Osteoblast (primary cell): Measurements from ENCODE around the gene YEATS2. TPM values are rescaled to one million over a fixed set of nuclear protein-coding genes. Genes with fewer than 3 reads are reported as not detected.

ENCODE experiments used
- DNase-seq: peaks from one replicate; pipeline ENCODE4 v3.0.0; 2011; ENCODE audit warnings: low spot score, mixed read lengths; ENCODE audit not compliant: insufficient read length; ENCODE audit errors: missing footprints
- H2AFZ ChIP-seq: 2 replicates; pipeline ENCODE4 v1.6.0; 2011; ENCODE audit warnings: mild to moderate bottlenecking, low read length
- H3K27ac ChIP-seq: 2 replicates; pipeline ENCODE4 v1.5.1; 2011; ENCODE audit warnings: mild to moderate bottlenecking, low read depth, low read length, moderate library complexity
- H3K27me3 ChIP-seq: 2 replicates; pipeline ENCODE4 v1.6.0; 2012; ENCODE audit warnings: mild to moderate bottlenecking, control low read depth, inconsistent platforms, low read length, moderate library complexity; ENCODE audit not compliant: insufficient read depth
- H3K36me3 ChIP-seq: 2 replicates; pipeline ENCODE4 v1.5.1; 2011; ENCODE audit warnings: mild to moderate bottlenecking, low read length, control low read depth, moderate library complexity; ENCODE audit not compliant: insufficient read depth
- H3K4me1 ChIP-seq: 2 replicates; pipeline ENCODE4 v1.5.1; 2011; ENCODE audit warnings: mild to moderate bottlenecking, low read length, control low read depth, moderate library complexity; ENCODE audit not compliant: insufficient read depth
- H3K4me2 ChIP-seq: 2 replicates; pipeline ENCODE4 v1.6.0; 2011; ENCODE audit warnings: mild to moderate bottlenecking, low read length; ENCODE audit not compliant: insufficient read depth
- H3K4me3 ChIP-seq: fragments of 200-600 bp; sonication (generic); 3 replicates; pipeline ENCODE4 v1.5.1; 2012; ENCODE audit warnings: mild to moderate bottlenecking, low read length, inconsistent platforms; ENCODE audit not compliant: insufficient read depth
- H3K79me2 ChIP-seq: 2 replicates; pipeline ENCODE4 v1.6.0; 2012; ENCODE audit warnings: mild to moderate bottlenecking, low read length, control low read depth, inconsistent platforms; ENCODE audit not compliant: insufficient read depth
- H3K9me3 ChIP-seq: 2 replicates; pipeline ENCODE4 v1.5.1; 2011; ENCODE audit warnings: low read depth, low read length, control low read depth
- H4K20me1 ChIP-seq: 2 replicates; pipeline ENCODE4 v1.6.0; 2012; ENCODE audit warnings: mild to moderate bottlenecking, low read length, control low read depth; ENCODE audit not compliant: insufficient read depth
- total RNA-seq: library from RNA; depleted of rRNA; stranded (reverse); fragments of >200 nt; gene quantifications from 2 replicates; pipeline ENCODE4 v1.2.3, GENCODE V29; 2012
- TF ChIP-seq, protein P1 (sequence below): IDR thresholded peaks from 2 replicates; pipeline ENCODE4 v1.5.1; 2011; ENCODE audit warnings: mild to moderate bottlenecking, low read depth, low read length, moderate library complexity; ENCODE audit errors: extremely low read depth

Gene YEATS2
- total RNA-seq, 1 donor: 32.2 TPM

DNA sequence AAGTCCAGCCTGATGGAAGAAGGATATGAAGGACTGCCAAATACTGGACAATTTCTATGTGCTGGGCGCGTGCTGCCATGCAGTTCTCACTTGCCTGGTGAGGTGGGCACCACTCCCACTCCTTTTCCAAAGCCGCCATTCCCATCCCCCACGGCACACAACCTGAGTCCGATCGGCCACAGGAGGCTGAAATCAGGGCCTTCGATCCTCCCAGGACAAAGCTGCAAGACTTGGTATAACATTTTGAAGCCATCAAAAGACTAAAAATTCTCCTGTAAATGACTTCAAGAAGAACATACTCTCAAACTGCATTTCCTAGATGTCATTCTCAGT is 130.9 kb downstream of the YEATS2 start:
- TF ChIP-seq, protein P1, sequence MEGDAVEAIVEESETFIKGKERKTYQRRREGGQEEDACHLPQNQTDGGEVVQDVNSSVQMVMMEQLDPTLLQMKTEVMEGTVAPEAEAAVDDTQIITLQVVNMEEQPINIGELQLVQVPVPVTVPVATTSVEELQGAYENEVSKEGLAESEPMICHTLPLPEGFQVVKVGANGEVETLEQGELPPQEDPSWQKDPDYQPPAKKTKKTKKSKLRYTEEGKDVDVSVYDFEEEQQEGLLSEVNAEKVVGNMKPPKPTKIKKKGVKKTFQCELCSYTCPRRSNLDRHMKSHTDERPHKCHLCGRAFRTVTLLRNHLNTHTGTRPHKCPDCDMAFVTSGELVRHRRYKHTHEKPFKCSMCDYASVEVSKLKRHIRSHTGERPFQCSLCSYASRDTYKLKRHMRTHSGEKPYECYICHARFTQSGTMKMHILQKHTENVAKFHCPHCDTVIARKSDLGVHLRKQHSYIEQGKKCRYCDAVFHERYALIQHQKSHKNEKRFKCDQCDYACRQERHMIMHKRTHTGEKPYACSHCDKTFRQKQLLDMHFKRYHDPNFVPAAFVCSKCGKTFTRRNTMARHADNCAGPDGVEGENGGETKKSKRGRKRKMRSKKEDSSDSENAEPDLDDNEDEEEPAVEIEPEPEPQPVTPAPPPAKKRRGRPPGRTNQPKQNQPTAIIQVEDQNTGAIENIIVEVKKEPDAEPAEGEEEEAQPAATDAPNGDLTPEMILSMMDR: no peak
- peaks cover 6% of the 10 kb centered on the region for H3K4me1 ChIP-seq

GRCh38 chr3:183829466-183829865 is 131.9 kb downstream of the YEATS2 start:
- Histone ChIP-seq H3K4me2 (no peak overlapping the region), H3K4me3 (no peak overlapping the region), H4K20me1 (no peaks in the 10 kb centered on the region), H3K36me3 (peaks cover 32% of the 10 kb centered on the region), H3K27me3 (no peaks in the 10 kb centered on the region), H3K4me1 (peaks cover 3% of the 10 kb centered on the region), H3K79me2 (no peaks in the 10 kb centered on the region), H2AFZ (no peak overlapping the region), H3K9me3 (no peaks in the 10 kb centered on the region), H3K27ac (no peak overlapping the region)
- TF ChIP-seq, protein P1: no peak
- no peak for DNase-seq

More for the DNA sequence above, 130.9 kb downstream of the YEATS2 start:
- H3K9me3 ChIP-seq: no peaks in the 10 kb centered on the region
- H4K20me1 ChIP-seq: no peaks in the 10 kb centered on the region
- peaks cover 27% of the 10 kb centered on the region for H3K36me3 ChIP-seq
- no peaks in the 10 kb centered on the region for H3K79me2 ChIP-seq
- H3K27ac ChIP-seq: no peak overlapping the region
- no peak overlapping the region for H3K4me2 ChIP-seq
- DNase-seq: no peak
- H3K4me3 ChIP-seq: no peak overlapping the region
- no peak overlapping the region for H2AFZ ChIP-seq
- no peaks in the 10 kb centered on the region for H3K27me3 ChIP-seq

GRCh38 chr3:183830187-183830586 is 132.6 kb downstream of the YEATS2 start:
- Histone ChIP-seq H3K27me3 (no peaks in the 10 kb centered on the region), H3K36me3 (peaks cover 32% of the 10 kb centered on the region), H3K79me2 (no peaks in the 10 kb centered on the region), H3K4me2 (no peak overlapping the region), H3K27ac (no peak overlapping the region), H3K9me3 (no peaks in the 10 kb centered on the region), H3K4me3 (no peak overlapping the region), H4K20me1 (no peaks in the 10 kb centered on the region), H2AFZ (no peak overlapping the region), H3K4me1 (no peaks in the 10 kb centered on the region)
- DNase-seq: no peak
- TF ChIP-seq, protein P1: no peak

GRCh38 chr3:183833516-183833915 is 135.9 kb downstream of the YEATS2 start:
- H3K4me3 ChIP-seq: no peak overlapping the region
- H3K36me3 ChIP-seq: peaks cover 35% of the 10 kb centered on the region
- no peaks in the 10 kb centered on the region for H3K27me3 ChIP-seq
- H3K27ac ChIP-seq: no peak overlapping the region
- peaks cover 2% of the 10 kb centered on the region for H4K20me1 ChIP-seq
- no peak overlapping the region for H3K4me2 ChIP-seq
- no peak overlapping the region for H2AFZ ChIP-seq
- TF ChIP-seq, protein P1: no peak
- no peaks in the 10 kb centered on the region for H3K4me1 ChIP-seq
- DNase-seq: no peak
- H3K9me3 ChIP-seq: no peaks in the 10 kb centered on the region
- H3K79me2 ChIP-seq: no peaks in the 10 kb centered on the region
